Stimulated activated CD8-positive, alpha-beta memory T cell treated with anti-CD3 and anti-CD28 coated beads, Interleukin-4, amount 100 ng/mL, for 48 hours (primary cell): ENCODE data around the gene DBNDD2.
A peak's percentile ranks its signal among the peaks of the same experiment; 100 is the strongest.

Experiments used
- DNase-seq: peaks from one replicate; pipeline ENCODE4 v3.0.0-alpha.2; 2020

DBNDD2 gene

DNA sequence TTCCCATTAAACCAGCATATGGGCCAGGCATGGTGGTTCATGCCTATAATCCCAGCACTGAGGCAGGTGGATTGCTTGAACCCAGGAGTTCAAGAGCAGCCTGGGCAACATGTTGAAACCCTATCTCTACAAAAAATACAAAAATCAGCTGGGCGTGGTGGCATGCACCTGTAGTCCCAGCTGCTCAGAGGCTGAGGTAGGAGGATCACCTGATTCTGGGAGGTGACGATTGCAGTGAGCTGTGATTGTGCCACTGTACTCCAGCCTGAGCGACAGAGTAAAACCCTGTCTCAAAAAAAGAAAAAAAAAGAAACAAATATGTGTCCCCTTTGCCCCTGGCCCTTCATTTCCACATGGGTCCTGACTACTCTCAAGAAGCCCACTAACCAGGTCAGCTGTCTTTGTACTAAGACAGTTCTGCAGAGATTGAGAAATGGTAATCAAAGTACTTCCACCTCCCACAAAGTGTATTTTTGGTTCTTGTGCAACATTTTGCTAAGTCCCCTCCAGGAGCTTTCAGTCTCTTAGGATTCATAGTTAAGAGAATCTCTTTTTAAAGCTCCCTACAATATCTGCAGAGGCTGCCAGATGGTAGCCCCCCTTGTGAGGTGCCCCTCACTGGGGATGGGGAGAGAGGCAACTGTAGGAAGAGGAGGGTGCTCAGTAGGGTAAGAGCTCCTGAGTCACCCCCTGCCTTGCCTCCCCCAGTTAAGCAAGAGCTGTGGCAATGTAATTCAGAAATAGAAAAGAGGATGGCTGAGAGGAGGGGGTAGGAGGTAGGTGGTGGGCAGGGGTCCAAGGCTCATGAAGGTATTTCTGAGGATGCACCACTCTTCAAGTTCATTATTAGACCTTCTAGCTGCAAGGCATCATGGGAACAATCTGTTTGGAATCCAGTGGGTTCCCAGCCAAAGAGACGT lies 44.9 kb downstream of the DBNDD2 start:
- DNase-seq: no peak

DNA sequence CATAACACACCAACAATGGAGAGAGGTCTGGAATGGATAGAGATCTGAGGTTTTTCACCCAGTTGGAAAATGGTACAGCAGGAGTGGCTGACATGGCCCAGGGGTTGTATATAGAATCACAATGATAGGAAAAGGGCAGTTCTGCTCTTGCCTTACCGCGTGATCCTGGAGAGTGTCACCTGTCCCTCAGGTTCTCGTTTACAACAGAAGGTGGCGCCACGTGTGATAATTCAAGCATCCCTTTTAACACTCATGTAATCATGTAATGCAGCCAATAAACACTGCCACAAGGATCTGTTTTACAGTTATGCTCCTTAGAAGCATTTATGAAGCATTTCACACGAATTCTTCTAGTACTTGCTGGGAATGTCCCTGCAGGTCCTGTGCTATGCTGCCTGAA lies 48.5 kb downstream of the DBNDD2 start:
- peak; percentile 64 for DNase-seq

- DNase-seq: no peak
These were observed 51.5 kb downstream of the DBNDD2 start for GRCh38 chr20:45459606-45460005.
